Activated T-cell treated with anti-CD3 and anti-CD28 coated beads, Interleukin-2, amount 50 U/mL, for 24 hours (primary cell): ENCODE measurements around the gene RBFOX2.

Experiments used
- DNase-seq: peaks from one replicate; pipeline ENCODE4 v3.0.0-alpha.2; 2020
- H3K27ac Mint-ChIP-seq: 2 replicates; pipeline ENCODE4 v1.8.0; 2020; ENCODE audit warnings: mild to moderate bottlenecking, mixed read lengths
- H3K27me3 Mint-ChIP-seq: 2 replicates; pipeline ENCODE4 v1.8.0; 2020; ENCODE audit warnings: mixed read lengths
- H3K36me3 Mint-ChIP-seq: 2 replicates; pipeline ENCODE4 v1.8.0; 2020; ENCODE audit warnings: low read depth, mixed read lengths
- H3K4me1 Mint-ChIP-seq: 2 replicates; pipeline ENCODE4 v1.8.0; 2020; ENCODE audit warnings: low read depth, mixed read lengths
- H3K4me3 Mint-ChIP-seq: 2 replicates; pipeline ENCODE4 v1.8.0; 2020; ENCODE audit warnings: mild to moderate bottlenecking, moderate library complexity, mixed read lengths
- H3K9me3 Mint-ChIP-seq: 2 replicates; pipeline ENCODE4 v1.8.0; 2020; ENCODE audit warnings: mixed read lengths

RBFOX2 gene

GRCh38 chr22:35861451-35861850 is 167.2 kb downstream of the RBFOX2 start:
- Mint-ChIP-seq H3K36me3 (no peaks in the 10 kb centered on the region), H3K4me1 (no peaks in the 10 kb centered on the region), H3K9me3 (no peaks in the 10 kb centered on the region), H3K27ac (no peak overlapping the region), H3K4me3 (no peak overlapping the region), H3K27me3 (no peaks in the 10 kb centered on the region)
- DNase-seq: no peak

GRCh38 chr22:35860837-35861236 is 167.8 kb downstream of the RBFOX2 start:
- Mint-ChIP-seq H3K27me3 (no peaks in the 10 kb centered on the region), H3K4me1 (no peaks in the 10 kb centered on the region), H3K9me3 (no peaks in the 10 kb centered on the region), H3K27ac (no peak overlapping the region), H3K4me3 (no peak overlapping the region), H3K36me3 (no peaks in the 10 kb centered on the region)
- DNase-seq: no peak

DNA sequence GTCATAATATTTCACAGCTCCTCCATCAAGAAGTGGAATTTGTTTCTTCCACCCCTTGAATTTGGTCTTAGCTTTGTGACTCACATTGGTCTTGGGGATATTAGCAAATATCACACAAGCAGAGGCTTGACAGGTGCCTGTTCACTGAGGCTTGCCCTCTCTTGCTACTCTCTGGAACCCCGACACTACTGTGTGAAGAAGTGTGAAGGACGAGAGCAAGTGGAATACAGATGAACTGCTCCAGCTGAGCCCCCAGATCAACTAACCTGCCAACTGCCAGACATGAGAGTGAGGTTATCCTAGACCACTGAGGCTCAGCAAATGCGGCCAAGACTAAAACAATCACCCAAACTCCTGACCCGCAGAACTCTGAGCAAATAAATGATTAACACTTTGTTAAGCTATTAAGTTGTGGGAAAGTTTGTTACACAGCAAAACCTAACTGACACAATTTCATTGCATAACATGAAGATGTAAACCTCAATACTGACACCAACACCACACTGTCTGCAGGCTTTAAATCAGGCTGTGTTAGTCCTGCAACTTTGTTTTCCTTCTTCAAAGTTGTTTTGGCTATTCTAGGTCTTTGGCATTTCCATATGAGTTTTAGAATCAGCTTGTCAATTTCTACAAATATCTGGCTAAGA is 168.4 kb downstream of the RBFOX2 start:
- H3K4me1 Mint-ChIP-seq: no peaks in the 10 kb centered on the region
- no peak for DNase-seq
- no peaks in the 10 kb centered on the region for H3K9me3 Mint-ChIP-seq
- H3K27ac Mint-ChIP-seq: no peak overlapping the region
- no peaks in the 10 kb centered on the region for H3K27me3 Mint-ChIP-seq
- no peaks in the 10 kb centered on the region for H3K36me3 Mint-ChIP-seq
- no peak overlapping the region for H3K4me3 Mint-ChIP-seq

GRCh38 chr22:35854334-35854733 is 174.3 kb downstream of the RBFOX2 start:
- H3K9me3 Mint-ChIP-seq: no peaks in the 10 kb centered on the region
- H3K27ac Mint-ChIP-seq: no peak overlapping the region
- no peak overlapping the region for H3K4me3 Mint-ChIP-seq
- no peaks in the 10 kb centered on the region for H3K36me3 Mint-ChIP-seq
- no peak for DNase-seq
- H3K27me3 Mint-ChIP-seq: no peaks in the 10 kb centered on the region
- no peaks in the 10 kb centered on the region for H3K4me1 Mint-ChIP-seq

- H3K27ac Mint-ChIP-seq: no peak overlapping the region
- DNase-seq: no peak
- no peaks in the 10 kb centered on the region for H3K27me3 Mint-ChIP-seq
- H3K4me1 Mint-ChIP-seq: no peaks in the 10 kb centered on the region
- no peaks in the 10 kb centered on the region for H3K36me3 Mint-ChIP-seq
- H3K4me3 Mint-ChIP-seq: no peak overlapping the region
- no peaks in the 10 kb centered on the region for H3K9me3 Mint-ChIP-seq
Observed at GRCh38 chr22:35852076-35852475, 176.5 kb downstream of the RBFOX2 start.

- no peaks in the 10 kb centered on the region for H3K36me3 Mint-ChIP-seq
- H3K27me3 Mint-ChIP-seq: no peaks in the 10 kb centered on the region
- H3K4me1 Mint-ChIP-seq: no peaks in the 10 kb centered on the region
- H3K27ac Mint-ChIP-seq: no peak overlapping the region
- no peaks in the 10 kb centered on the region for H3K9me3 Mint-ChIP-seq
- no peak for DNase-seq
- H3K4me3 Mint-ChIP-seq: no peak overlapping the region
Observed at GRCh38 chr22:35850831-35851230, 177.8 kb downstream of the RBFOX2 start.

DNA sequence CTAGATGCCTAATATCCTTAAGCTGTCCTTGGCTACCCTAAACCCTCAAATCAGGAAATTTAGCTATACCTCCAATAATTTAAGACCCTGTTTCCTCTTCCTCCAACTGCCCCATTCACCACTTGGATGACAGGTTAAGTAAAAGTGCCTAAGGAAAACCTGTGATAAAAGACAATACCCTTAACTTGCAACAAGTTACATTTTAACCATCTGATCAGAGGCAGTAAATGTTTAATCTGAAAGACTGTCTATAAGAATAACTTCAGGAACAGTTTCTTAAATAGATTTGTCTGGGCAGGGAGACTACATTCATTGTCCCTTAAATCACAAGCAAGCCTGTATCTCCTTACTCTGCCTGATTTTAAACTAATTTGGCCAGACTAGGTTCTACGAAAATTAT is 181.8 kb downstream of the RBFOX2 start:
- peaks cover 4% of the 10 kb centered on the region for H3K27me3 Mint-ChIP-seq
- no peak overlapping the region for H3K4me3 Mint-ChIP-seq
- H3K36me3 Mint-ChIP-seq: no peaks in the 10 kb centered on the region
- H3K4me1 Mint-ChIP-seq: peaks cover 5% of the 10 kb centered on the region
- no peak overlapping the region for H3K27ac Mint-ChIP-seq
- H3K9me3 Mint-ChIP-seq: no peaks in the 10 kb centered on the region
- DNase-seq: no peak

DNA sequence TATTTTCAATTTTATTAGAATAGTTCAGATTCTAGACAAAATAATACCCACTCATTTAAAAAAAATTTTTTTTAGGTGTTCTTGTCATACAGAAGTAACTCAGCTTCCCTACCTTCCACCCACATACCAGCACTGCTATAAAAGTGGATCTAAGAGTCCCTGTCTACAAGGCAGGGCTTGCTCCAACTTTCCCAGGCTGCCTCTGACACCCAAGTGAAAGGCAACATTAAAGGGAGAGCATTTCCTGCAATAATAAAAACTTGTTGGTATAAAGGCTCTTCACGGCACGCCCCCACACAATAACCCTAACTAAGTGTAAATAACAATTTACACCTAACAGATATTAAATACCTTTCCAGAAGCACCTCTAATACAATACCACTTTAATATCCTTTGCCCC is 183.7 kb downstream of the RBFOX2 start:
- Mint-ChIP-seq H3K27me3 (peaks cover 5% of the 10 kb centered on the region), H3K4me3 (no peak overlapping the region), H3K27ac (no peak overlapping the region), H3K36me3 (no peaks in the 10 kb centered on the region), H3K4me1 (peaks cover 7% of the 10 kb centered on the region), H3K9me3 (no peaks in the 10 kb centered on the region)
- no peak for DNase-seq

DNA sequence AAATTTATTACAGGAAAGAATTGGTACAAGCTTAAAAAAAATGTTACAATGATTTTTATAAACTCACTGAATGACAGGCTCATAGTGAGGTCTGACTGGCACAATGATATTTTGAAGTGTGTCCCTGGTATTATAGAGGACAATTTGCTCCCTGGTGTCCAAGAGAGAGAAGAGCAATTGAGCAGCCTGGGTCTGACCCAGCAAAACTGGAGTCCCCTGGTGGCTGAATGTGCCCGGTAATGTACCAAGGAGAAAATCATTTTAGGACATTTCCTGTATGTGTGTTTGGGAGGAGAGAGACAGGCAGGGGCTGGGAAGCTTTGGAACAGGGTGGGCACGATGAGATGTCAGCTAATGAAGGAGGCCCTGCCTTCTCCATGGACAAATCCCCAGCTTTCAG is 185.7 kb downstream of the RBFOX2 start:
- Mint-ChIP-seq H3K27ac (no peak overlapping the region), H3K4me1 (peaks cover 9% of the 10 kb centered on the region), H3K9me3 (no peaks in the 10 kb centered on the region), H3K27me3 (peaks cover 16% of the 10 kb centered on the region), H3K4me3 (no peak overlapping the region), H3K36me3 (no peaks in the 10 kb centered on the region)
- DNase-seq: no peak

- Mint-ChIP-seq H3K4me3 (no peak overlapping the region), H3K4me1 (peaks cover 9% of the 10 kb centered on the region), H3K36me3 (no peaks in the 10 kb centered on the region), H3K9me3 (no peaks in the 10 kb centered on the region), H3K27ac (no peak overlapping the region), H3K27me3 (peaks cover 16% of the 10 kb centered on the region)
- DNase-seq: no peak
Observed at GRCh38 chr22:35842519-35842913, 186.1 kb downstream of the RBFOX2 start.

DNA sequence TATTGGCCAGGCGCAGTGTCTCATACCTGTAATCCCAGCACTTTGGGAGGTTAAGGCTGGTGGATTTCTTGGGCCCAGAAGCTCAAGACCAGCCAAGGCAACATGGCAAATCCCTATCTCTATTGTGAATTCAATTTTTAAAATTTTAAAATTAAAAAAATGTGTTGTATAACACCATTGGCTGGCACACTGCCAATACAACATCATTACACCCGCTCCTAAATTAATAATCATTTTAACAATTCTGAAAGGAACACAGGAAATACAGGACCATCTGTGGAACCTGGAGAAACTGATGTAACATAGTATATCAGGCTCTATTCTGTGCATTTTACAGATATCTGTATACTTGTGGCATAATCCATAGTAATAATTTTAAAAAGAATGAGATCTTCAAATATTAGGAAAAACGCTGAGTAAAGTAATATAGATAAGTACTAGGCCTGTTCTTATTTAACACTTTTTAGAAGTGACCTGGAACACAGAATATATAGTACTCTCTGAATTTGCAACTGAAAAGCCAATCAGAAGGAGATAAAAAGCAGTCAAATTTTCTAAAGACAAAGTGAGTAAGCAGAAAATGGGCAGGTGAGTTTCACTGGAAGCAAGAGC is 186.6 kb downstream of the RBFOX2 start:
- DNase-seq: no peak
- Mint-ChIP-seq H3K36me3 (no peaks in the 10 kb centered on the region), H3K4me3 (no peak overlapping the region), H3K4me1 (peaks cover 9% of the 10 kb centered on the region), H3K27ac (no peak overlapping the region), H3K27me3 (peaks cover 20% of the 10 kb centered on the region), H3K9me3 (no peaks in the 10 kb centered on the region)

- H3K27me3 Mint-ChIP-seq: peaks cover 20% of the 10 kb centered on the region
- no peak for DNase-seq
- H3K27ac Mint-ChIP-seq: no peak overlapping the region
- no peak overlapping the region for H3K4me3 Mint-ChIP-seq
- no peaks in the 10 kb centered on the region for H3K9me3 Mint-ChIP-seq
- no peaks in the 10 kb centered on the region for H3K36me3 Mint-ChIP-seq
- H3K4me1 Mint-ChIP-seq: peaks cover 20% of the 10 kb centered on the region
Observed at GRCh38 chr22:35840302-35840739, 188.3 kb downstream of the RBFOX2 start.

DNA sequence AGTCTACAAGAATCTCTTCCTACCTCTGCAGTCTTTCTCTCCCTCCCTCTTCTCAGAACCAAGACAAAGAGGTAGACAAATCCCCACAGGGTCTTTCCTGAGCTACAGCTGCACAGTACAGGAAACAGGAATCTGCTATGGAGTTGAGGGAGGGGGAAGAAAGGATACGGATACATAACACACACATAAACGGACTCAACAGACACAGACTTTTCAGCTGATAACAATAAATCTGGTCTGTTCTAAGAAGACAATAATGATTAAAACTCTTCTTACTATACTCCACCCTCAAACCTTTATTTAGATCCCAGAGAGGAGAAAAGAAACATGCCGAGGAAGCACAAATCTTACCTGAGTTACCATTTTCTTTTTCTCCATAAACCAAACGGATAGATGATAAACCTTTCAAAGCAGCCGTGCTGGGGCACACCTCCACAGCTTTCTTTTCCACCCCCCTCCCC is 188.8 kb downstream of the RBFOX2 start:
- Mint-ChIP-seq H3K4me3 (no peak overlapping the region), H3K27ac (no peak overlapping the region)

GRCh38 chr22:35838855-35839576 is 189.6 kb downstream of the RBFOX2 start:
- peaks cover 22% of the 10 kb centered on the region for H3K4me1 Mint-ChIP-seq
- no peak for DNase-seq
- peaks cover 20% of the 10 kb centered on the region for H3K27me3 Mint-ChIP-seq
- H3K36me3 Mint-ChIP-seq: no peaks in the 10 kb centered on the region
- H3K9me3 Mint-ChIP-seq: no peaks in the 10 kb centered on the region
- H3K27ac Mint-ChIP-seq: no peak overlapping the region
- H3K4me3 Mint-ChIP-seq: no peak overlapping the region

More for the DNA sequence above, 188.8 kb downstream of the RBFOX2 start:
- Mint-ChIP-seq H3K4me1 (peaks cover 20% of the 10 kb centered on the region), H3K27me3 (peaks cover 20% of the 10 kb centered on the region), H3K36me3 (no peaks in the 10 kb centered on the region), H3K9me3 (no peaks in the 10 kb centered on the region)
- no peak for DNase-seq

- no peaks in the 10 kb centered on the region for H3K36me3 Mint-ChIP-seq
Observed at GRCh38 chr22:35837101-35837727, 191.4 kb downstream of the RBFOX2 start.

More at GRCh38 chr22:35837101-35837727, 191.4 kb downstream of the RBFOX2 start:
- no peak overlapping the region for H3K27ac Mint-ChIP-seq
- no peak overlapping the region for H3K4me3 Mint-ChIP-seq
- H3K4me1 Mint-ChIP-seq: peaks cover 22% of the 10 kb centered on the region
- no peaks in the 10 kb centered on the region for H3K9me3 Mint-ChIP-seq
- DNase-seq: no peak
- H3K27me3 Mint-ChIP-seq: peaks cover 16% of the 10 kb centered on the region
